MM.1S (cell line): ENCODE results near the gene EFCAB6.

Experiments
- CTCF ChIP-seq: fragments of 300-600 bp; sonication (generic); IDR thresholded peaks from 2 replicates; pipeline ENCODE4 v1.5.1; 2016; ENCODE audit warnings: antibody characterized with exemption, low read length, mixed read lengths
- EZH2 ChIP-seq: fragments of 300-600 bp; sonication (generic); optimal IDR thresholded peaks from 2 replicates; pipeline ENCODE3; 2017; ENCODE audit warnings: low read depth, mild to moderate bottlenecking, antibody characterized with exemption, low read length, mixed read lengths
- EZH2phosphoT487 ChIP-seq: fragments of 300-600 bp; sonication (generic); IDR thresholded peaks from 2 replicates; pipeline ENCODE4 v1.6.1; 2018; ENCODE audit warnings: antibody characterized with exemption, low read length

GRCh38 chr22:43835736-43836135 is 23.6 kb upstream of the EFCAB6 start:
- TF ChIP-seq CTCF = no peak
- TF ChIP-seq EZH2 = no peak
- no peak for TF ChIP-seq EZH2phosphoT487
